ENCODE measurements around the gene FBXO8. TPM values are rescaled to one million over a fixed set of nuclear protein-coding genes. Genes with fewer than 3 reads are reported as not detected.

The FBXO8 gene
- total and polyA plus RNA-seq, 2 of the 4 experiments (the other 2 are of a cell fraction) = 11.3 to 25.6 TPM

- ATAC-seq (ENCODE audit: low read depth) = no peak
- no peak overlapping the region for H3K9ac ChIP-seq (ENCODE audit: low read depth, low read length)
- DNase-seq = no peak
- no TSS peak for BruUV-seq (replicated peaks)
- no peak overlapping the region for H4K91ac ChIP-seq (ENCODE audit: insufficient read depth, low read depth, low read length)
- dilution Hi-C loops (cut with HindIII; ENCODE audit: low sequenced_read_pairs, unreplicated experiment) (no loop called here), in situ Hi-C loops (cut with MboI; ENCODE audit: low sequenced_read_pairs) (no loop called here), intact Hi-C loops (cut with micrococcal nuclease) (no loop called here)
- no peak overlapping the region for H3K18ac ChIP-seq (ENCODE audit: low read depth, low read length)
- H4K5ac ChIP-seq (ENCODE audit: low read depth, low read length) = no peak overlapping the region
- ChIA-PET POLR2A (ENCODE audit: unreplicated experiment) (interaction anchor here (0.6 kb wide), 1 partner anchor 1051 kb away, joined by 6 read pairs; no protein-coding TSS in a partner anchor), CTCF (interaction anchor here (1.3 kb wide), 1 partner anchor 18 kb away, joined by 4 read pairs; no protein-coding TSS in a partner anchor)
- H3K27ac ChIP-seq (ENCODE audit: insufficient read depth, low read length) = no peak overlapping the region
- WGBS, 2 experiments (ENCODE audit: extremely low coverage in 2 of 2, insufficient read length in 1 of 2) = no CpG with 5 or more reads among the region's 11 CpGs
- H2AFZ ChIP-seq (replicated peaks; ENCODE audit: low read length, poor library complexity) = no peak overlapping the region
- H3K4me2 ChIP-seq (ENCODE audit: low read depth, low read length) = no peak overlapping the region
- H4K8ac ChIP-seq (ENCODE audit: low read depth in 2 of 2, low read length in 2 of 2) = no peak overlapping the region
- no peak overlapping the region for H2BK120ac ChIP-seq (ENCODE audit: low read depth, low read length)
- no peak overlapping the region for H3K4me3 ChIP-seq (ENCODE audit: insufficient read depth, low read depth, low read length)
- no peak overlapping the region for H3K4ac ChIP-seq (ENCODE audit: low read depth, low read length)
- H3K23ac ChIP-seq (ENCODE audit: low read depth, low read length) = no peak overlapping the region
- no peak overlapping the region for H3K14ac ChIP-seq (replicated peaks; ENCODE audit: low read depth, low read length)
- peaks cover 3% of the 10 kb centered on the region; the same call in 1 of the 2 replicates for H3K9me1 ChIP-seq (ENCODE audit: insufficient read depth, low read length)
- H3K56ac ChIP-seq (ENCODE audit: extremely low read depth, insufficient read depth, low read length) = no peak overlapping the region
- no peaks in the 10 kb centered on the region for H3K36me3 ChIP-seq (ENCODE audit: control insufficient read depth, insufficient read depth, low read length)
- no peak overlapping the region for H2BK15ac ChIP-seq (ENCODE audit: low read depth, low read length)
- peaks cover 64% of the 10 kb centered on the region for H3K27me3 ChIP-seq (ENCODE audit: control insufficient read depth, insufficient read depth, low read length)
- peaks cover 6% of the 10 kb centered on the region; the same call in 1 of the 2 replicates for H3K9me3 ChIP-seq (ENCODE audit: control insufficient read depth, insufficient read depth, low read length)
- no peak overlapping the region for H2BK5ac ChIP-seq (ENCODE audit: low read depth, low read length, poor library complexity, severe bottlenecking)
- no peaks in the 10 kb centered on the region for H3K79me1 ChIP-seq (ENCODE audit: low read depth in 1 of 2, low read length in 2 of 2)
- H3K4me1 ChIP-seq (ENCODE audit: control insufficient read depth, insufficient read depth, low read length) = peaks cover 2% of the 10 kb centered on the region; the same call in 1 of the 2 replicates
- H2AK9ac ChIP-seq (replicated peaks; ENCODE audit: low read depth, low read length, poor library complexity) = no peak overlapping the region
- H4K20me1 ChIP-seq (ENCODE audit: insufficient read depth, low read length) = no peaks in the 10 kb centered on the region
- no peak overlapping the region for H2AK5ac ChIP-seq (ENCODE audit: low read depth, low read length)
- no peak overlapping the region for H2BK20ac ChIP-seq (ENCODE audit: low read depth, low read length)
- no peak for TF ChIP-seq FOS (IDR thresholded peaks at IDR 0.05; ENCODE audit: low read depth, low read length)
- no peak for TF ChIP-seq MAFK (IDR thresholded peaks at IDR 0.05; ENCODE audit: low read depth, low read length)
- no peak for TF ChIP-seq NFE2L2 (IDR thresholded peaks at IDR 0.05; ENCODE audit: low read depth, low read length)
- TF ChIP-seq, protein P1, sequence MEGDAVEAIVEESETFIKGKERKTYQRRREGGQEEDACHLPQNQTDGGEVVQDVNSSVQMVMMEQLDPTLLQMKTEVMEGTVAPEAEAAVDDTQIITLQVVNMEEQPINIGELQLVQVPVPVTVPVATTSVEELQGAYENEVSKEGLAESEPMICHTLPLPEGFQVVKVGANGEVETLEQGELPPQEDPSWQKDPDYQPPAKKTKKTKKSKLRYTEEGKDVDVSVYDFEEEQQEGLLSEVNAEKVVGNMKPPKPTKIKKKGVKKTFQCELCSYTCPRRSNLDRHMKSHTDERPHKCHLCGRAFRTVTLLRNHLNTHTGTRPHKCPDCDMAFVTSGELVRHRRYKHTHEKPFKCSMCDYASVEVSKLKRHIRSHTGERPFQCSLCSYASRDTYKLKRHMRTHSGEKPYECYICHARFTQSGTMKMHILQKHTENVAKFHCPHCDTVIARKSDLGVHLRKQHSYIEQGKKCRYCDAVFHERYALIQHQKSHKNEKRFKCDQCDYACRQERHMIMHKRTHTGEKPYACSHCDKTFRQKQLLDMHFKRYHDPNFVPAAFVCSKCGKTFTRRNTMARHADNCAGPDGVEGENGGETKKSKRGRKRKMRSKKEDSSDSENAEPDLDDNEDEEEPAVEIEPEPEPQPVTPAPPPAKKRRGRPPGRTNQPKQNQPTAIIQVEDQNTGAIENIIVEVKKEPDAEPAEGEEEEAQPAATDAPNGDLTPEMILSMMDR (conservative IDR thresholded peaks at IDR 0.05; ENCODE audit: low read depth, low read length) = no peak
- TF ChIP-seq USF2 (IDR thresholded peaks at IDR 0.05; ENCODE audit: low read depth, low read length) = no peak
- no peak for TF ChIP-seq ELK1 (IDR thresholded peaks at IDR 0.05; ENCODE audit: borderline replicate concordance, low read depth, low read length)
- no peak for TF ChIP-seq CHD1 (IDR thresholded peaks at IDR 0.05; ENCODE audit: low read depth, low read length)
- no peak for TF ChIP-seq CEBPB (IDR thresholded peaks at IDR 0.05; ENCODE audit: low read depth, low read length)
- TF ChIP-seq BHLHE40 (IDR thresholded peaks at IDR 0.05; ENCODE audit: low read depth, low read length) = no peak
- no peak for TF ChIP-seq RAD21 (IDR thresholded peaks at IDR 0.05; ENCODE audit: low read length)
- TF ChIP-seq RFX5 (IDR thresholded peaks at IDR 0.05; ENCODE audit: low read depth, low read length) = no peak
- no peak for TF ChIP-seq SMC3 (IDR thresholded peaks at IDR 0.05; ENCODE audit: low read depth, low read length)
- TF ChIP-seq MXI1 (IDR thresholded peaks at IDR 0.05; ENCODE audit: borderline replicate concordance, low read depth, low read length) = no peak
- TF ChIP-seq MAZ (IDR thresholded peaks at IDR 0.05; ENCODE audit: borderline replicate concordance, low read depth, low read length) = no peak
- TF ChIP-seq POLR2A (IDR thresholded peaks at IDR 0.05; ENCODE audit: low read depth, low read length) = no peak
These were observed 67.3 kb downstream of the FBXO8 start for GRCh38 chr4:174215961-174216680.
